Measurements from ENCODE around the gene NUBP2. TPM values are rescaled to one million over a fixed set of nuclear protein-coding genes. Genes with fewer than 3 reads are reported as not detected.
A peak's percentile ranks its signal among the peaks of the same experiment; 100 is the strongest.

The NUBP2 gene
- total RNA-seq, 2 donors from 2014 or later: 61.1 to 61.5 TPM

- 95 to 99% methylated on average over 16 to 30 of the region's 30 CpGs for WGBS, 2 experiments (ENCODE audit: insufficient coverage in 1 of 2, insufficient read length in 1 of 2)
- H3K4me1 ChIP-seq (ENCODE audit: control insufficient read depth, insufficient read depth, low read length): no peaks in the 10 kb centered on the region
Observed at GRCh38 chr16:1762196-1762878, 20.4 kb upstream of the NUBP2 start.

GRCh38 chr16:1762879-1763520 lies 19.8 kb upstream of the NUBP2 start:
- no peaks in the 10 kb centered on the region for H3K9me3 Mint-ChIP-seq
- H3K9ac ChIP-seq (ENCODE audit: extremely low read depth, low read length, poor library complexity, severe bottlenecking): no peak overlapping the region
- H3K9me3 ChIP-seq (ENCODE audit: control insufficient read depth, low read length): no peaks in the 10 kb centered on the region
- H3K27me3 Mint-ChIP-seq (ENCODE audit: insufficient read depth): no peaks in the 10 kb centered on the region
- H3K27ac ChIP-seq (ENCODE audit: low read depth, low read length): no peak overlapping the region
- peaks cover 17% of the 10 kb centered on the region for H3K36me3 Mint-ChIP-seq (ENCODE audit: low read depth)
- peak; percentile 58 for DNase-seq
- H3K27ac Mint-ChIP-seq: no peak overlapping the region
- H3K4me1 ChIP-seq (ENCODE audit: control insufficient read depth, insufficient read depth, low read length): no peaks in the 10 kb centered on the region
- no peak overlapping the region for H3K4me3 ChIP-seq (ENCODE audit: low read length)
- WGBS, 2 experiments (ENCODE audit: insufficient coverage in 1 of 2, insufficient read length in 1 of 2): 90 to 93% methylated on average over 18 to 24 of the region's 24 CpGs
- H3K4me3 Mint-ChIP-seq: no peak overlapping the region
- TF ChIP-seq CTCF (conservative IDR thresholded peaks at IDR 0.05): no peak
- H3K27me3 ChIP-seq (ENCODE audit: control insufficient read depth, insufficient read depth, low read length, poor library complexity, severe bottlenecking): no peaks in the 10 kb centered on the region
- no peaks in the 10 kb centered on the region for H3K4me1 Mint-ChIP-seq
- peaks cover 15% of the 10 kb centered on the region for H3K36me3 ChIP-seq (ENCODE audit: control insufficient read depth, insufficient read depth, low read length)

More at GRCh38 chr16:1762196-1762878, 20.4 kb upstream of the NUBP2 start:
- no peak for TF ChIP-seq CTCF (conservative IDR thresholded peaks at IDR 0.05)
- Histone ChIP-seq H3K36me3 (ENCODE audit: control insufficient read depth, insufficient read depth, low read length) (peaks cover 15% of the 10 kb centered on the region), H3K9me3 (ENCODE audit: control insufficient read depth, low read length) (no peaks in the 10 kb centered on the region), H3K27me3 (ENCODE audit: control insufficient read depth, insufficient read depth, low read length, poor library complexity, severe bottlenecking) (no peaks in the 10 kb centered on the region), H3K27ac (ENCODE audit: low read depth, low read length) (no peak overlapping the region), H3K4me3 (ENCODE audit: low read length) (no peak overlapping the region), H3K9ac (ENCODE audit: extremely low read depth, low read length, poor library complexity, severe bottlenecking) (no peak overlapping the region)
- H3K4me3 Mint-ChIP-seq: no peak overlapping the region
- no peaks in the 10 kb centered on the region for H3K4me1 Mint-ChIP-seq
- H3K27ac Mint-ChIP-seq: no peak overlapping the region
- no peaks in the 10 kb centered on the region for H3K27me3 Mint-ChIP-seq (ENCODE audit: insufficient read depth)
- H3K9me3 Mint-ChIP-seq: no peaks in the 10 kb centered on the region
- no peak for DNase-seq
- H3K36me3 Mint-ChIP-seq (ENCODE audit: low read depth): peaks cover 17% of the 10 kb centered on the region

- Mint-ChIP-seq H3K36me3 (ENCODE audit: low read depth) (peaks cover 17% of the 10 kb centered on the region), H3K9me3 (no peaks in the 10 kb centered on the region), H3K4me1 (no peaks in the 10 kb centered on the region), H3K27me3 (ENCODE audit: insufficient read depth) (no peaks in the 10 kb centered on the region), H3K4me3 (no peak overlapping the region), H3K27ac (no peak overlapping the region)
- TF ChIP-seq CTCF (conservative IDR thresholded peaks at IDR 0.05): peak; percentile 82
- DNase-seq: peak; percentile 95
- Histone ChIP-seq H3K9me3 (ENCODE audit: control insufficient read depth, low read length) (no peaks in the 10 kb centered on the region), H3K27me3 (ENCODE audit: control insufficient read depth, insufficient read depth, low read length, poor library complexity, severe bottlenecking) (no peaks in the 10 kb centered on the region), H3K4me3 (ENCODE audit: low read length) (no peak overlapping the region), H3K27ac (ENCODE audit: low read depth, low read length) (no peak overlapping the region), H3K4me1 (ENCODE audit: control insufficient read depth, insufficient read depth, low read length) (no peaks in the 10 kb centered on the region), H3K9ac (ENCODE audit: extremely low read depth, low read length, poor library complexity, severe bottlenecking) (no peak overlapping the region), H3K36me3 (ENCODE audit: control insufficient read depth, insufficient read depth, low read length) (peaks cover 15% of the 10 kb centered on the region)
- WGBS, 2 experiments (ENCODE audit: insufficient coverage in 1 of 2, insufficient read length in 1 of 2): 72 to 74% methylated on average over 19 to 72 of the region's 81 CpGs
Observed at GRCh38 chr16:1763521-1764511, 18.9 kb upstream of the NUBP2 start.
